BE2C (cell line): Measurements from ENCODE around the gene INPP4A.

ENCODE experiments used
- DNase-seq: peaks from one replicate; pipeline ENCODE4 v3.0.0-alpha.2; 2020
- H3K27me3 ChIP-seq: fragments of 250-450 bp; sonication (Bioruptor Pico); 2 replicates; pipeline ENCODE4 v1.5.1; 2020; ENCODE audit warnings: mild to moderate bottlenecking
- H3K36me3 ChIP-seq: fragments of 250-450 bp; sonication (Bioruptor Pico); 2 replicates; pipeline ENCODE4 v1.5.1; 2020; ENCODE audit warnings: mild to moderate bottlenecking
- H3K4me1 ChIP-seq: fragments of 250-450 bp; sonication (Bioruptor Pico); 2 replicates; pipeline ENCODE4 v1.5.1; 2020
- H3K4me3 ChIP-seq: 2 replicates; pipeline ENCODE4 v1.5.1; 2011; ENCODE audit warnings: low read depth, low read length
- H3K9me3 ChIP-seq: fragments of 250-450 bp; sonication (Bioruptor Pico); 2 replicates; pipeline ENCODE4 v1.5.1; 2020
- TF ChIP-seq, protein P1 (sequence below): IDR thresholded peaks from 2 replicates; pipeline ENCODE4 v1.5.1; 2012; ENCODE audit warnings: mild to moderate bottlenecking, low read depth, low read length

The INPP4A gene

DNA sequence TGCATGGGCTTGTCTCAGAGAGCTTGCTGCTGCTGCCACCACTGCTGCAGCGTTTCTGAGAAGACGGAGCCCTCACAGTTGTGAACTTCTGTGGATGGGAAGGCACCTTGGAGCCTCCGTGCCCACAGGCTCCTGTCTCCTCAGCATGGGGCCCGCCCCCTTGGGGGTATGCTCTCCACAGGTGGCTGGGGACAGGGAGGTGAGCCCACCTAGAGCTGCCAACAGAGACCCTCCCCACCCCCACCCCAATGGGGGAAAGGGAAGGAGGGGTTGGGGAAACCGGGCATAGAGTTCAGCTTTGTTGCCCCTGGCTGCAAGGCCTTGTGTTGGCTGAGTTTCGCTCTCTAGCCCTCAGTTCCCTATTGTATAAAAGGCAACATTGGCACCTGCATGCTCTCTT is 76.1 kb downstream of the INPP4A start:
- DNase-seq: no peak
- H3K9me3 ChIP-seq: no peaks in the 10 kb centered on the region
- no peaks in the 10 kb centered on the region; the same call in 1 of the 2 replicates for H3K36me3 ChIP-seq
- TF ChIP-seq, protein P1, sequence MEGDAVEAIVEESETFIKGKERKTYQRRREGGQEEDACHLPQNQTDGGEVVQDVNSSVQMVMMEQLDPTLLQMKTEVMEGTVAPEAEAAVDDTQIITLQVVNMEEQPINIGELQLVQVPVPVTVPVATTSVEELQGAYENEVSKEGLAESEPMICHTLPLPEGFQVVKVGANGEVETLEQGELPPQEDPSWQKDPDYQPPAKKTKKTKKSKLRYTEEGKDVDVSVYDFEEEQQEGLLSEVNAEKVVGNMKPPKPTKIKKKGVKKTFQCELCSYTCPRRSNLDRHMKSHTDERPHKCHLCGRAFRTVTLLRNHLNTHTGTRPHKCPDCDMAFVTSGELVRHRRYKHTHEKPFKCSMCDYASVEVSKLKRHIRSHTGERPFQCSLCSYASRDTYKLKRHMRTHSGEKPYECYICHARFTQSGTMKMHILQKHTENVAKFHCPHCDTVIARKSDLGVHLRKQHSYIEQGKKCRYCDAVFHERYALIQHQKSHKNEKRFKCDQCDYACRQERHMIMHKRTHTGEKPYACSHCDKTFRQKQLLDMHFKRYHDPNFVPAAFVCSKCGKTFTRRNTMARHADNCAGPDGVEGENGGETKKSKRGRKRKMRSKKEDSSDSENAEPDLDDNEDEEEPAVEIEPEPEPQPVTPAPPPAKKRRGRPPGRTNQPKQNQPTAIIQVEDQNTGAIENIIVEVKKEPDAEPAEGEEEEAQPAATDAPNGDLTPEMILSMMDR: no peak
- no peaks in the 10 kb centered on the region for H3K27me3 ChIP-seq
- no peak overlapping the region for H3K4me3 ChIP-seq
- peaks cover 8% of the 10 kb centered on the region for H3K4me1 ChIP-seq

DNA sequence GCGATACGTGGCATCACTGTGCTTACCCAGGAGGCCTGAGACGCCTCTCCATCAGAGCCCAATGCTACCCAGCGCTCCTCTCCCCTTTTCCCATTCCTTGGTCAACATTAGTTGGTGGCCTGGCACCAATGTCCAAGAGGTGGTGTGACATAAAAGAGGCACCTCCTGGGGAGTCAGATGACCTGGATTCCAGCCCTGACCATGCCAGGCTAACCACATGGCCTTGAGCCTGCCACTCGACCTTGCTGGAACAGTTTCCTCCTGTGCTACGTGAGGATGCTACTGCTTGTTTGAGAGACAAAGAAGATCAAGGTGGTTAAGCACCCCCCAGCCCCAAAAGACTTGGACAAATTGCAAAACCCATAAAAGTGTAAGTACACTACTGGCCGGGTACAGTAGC is 76.6 kb downstream of the INPP4A start:
- Histone ChIP-seq H3K9me3 (no peaks in the 10 kb centered on the region), H3K4me3 (no peak overlapping the region), H3K27me3 (no peaks in the 10 kb centered on the region), H3K36me3 (no peaks in the 10 kb centered on the region; the same call in 1 of the 2 replicates), H3K4me1 (peaks cover 8% of the 10 kb centered on the region)
- no peak for DNase-seq
- TF ChIP-seq, protein P1: no peak

DNA sequence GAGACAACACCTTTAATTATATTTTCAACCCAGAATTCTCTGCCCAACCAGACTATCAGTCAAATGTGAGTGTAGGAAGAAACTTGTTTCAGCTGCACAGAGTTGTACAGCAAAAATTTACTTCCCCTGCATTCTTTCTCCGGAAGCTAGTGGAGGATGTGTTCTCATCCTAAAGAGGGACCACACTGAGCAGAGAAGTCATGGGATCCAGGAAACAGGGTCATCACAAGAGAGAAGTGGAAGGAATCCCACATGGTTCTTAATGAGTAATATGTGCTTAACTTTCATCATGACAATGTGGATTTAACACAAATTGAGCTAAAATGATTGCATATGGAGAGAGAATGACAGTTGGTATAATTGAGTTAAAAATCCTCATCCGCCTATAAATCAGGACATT is 78.2 kb downstream of the INPP4A start:
- H3K36me3 ChIP-seq: no peaks in the 10 kb centered on the region; the same call in 1 of the 2 replicates
- peaks cover 6% of the 10 kb centered on the region for H3K4me1 ChIP-seq
- H3K27me3 ChIP-seq: no peaks in the 10 kb centered on the region
- no peak overlapping the region for H3K4me3 ChIP-seq
- TF ChIP-seq, protein P1: no peak
- H3K9me3 ChIP-seq: no peaks in the 10 kb centered on the region
- no peak for DNase-seq

DNA sequence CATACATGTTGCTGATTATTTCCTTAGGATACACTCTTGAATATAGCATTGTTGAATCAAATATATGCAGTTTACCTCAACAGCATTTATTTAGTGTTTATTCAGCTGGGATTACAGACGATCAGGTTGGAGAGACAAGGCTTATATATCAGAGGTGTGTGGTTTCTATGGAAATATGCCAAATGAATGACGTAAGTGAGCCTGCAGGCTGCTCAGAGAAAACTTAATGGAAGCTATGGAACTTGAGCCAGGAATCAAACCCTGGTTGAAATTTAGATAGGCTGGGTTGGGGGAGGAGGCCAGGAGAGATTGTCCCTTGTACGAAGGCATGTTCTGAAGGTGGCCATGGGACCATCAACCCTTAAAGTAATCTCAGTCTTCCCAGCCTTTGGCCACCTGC is 79.5 kb downstream of the INPP4A start:
- Histone ChIP-seq H3K9me3 (no peaks in the 10 kb centered on the region), H3K4me3 (no peak overlapping the region), H3K4me1 (peaks cover 4% of the 10 kb centered on the region), H3K36me3 (no peaks in the 10 kb centered on the region; the same call in 1 of the 2 replicates), H3K27me3 (no peaks in the 10 kb centered on the region)
- peak; percentile 24 for DNase-seq
- TF ChIP-seq, protein P1: no peak

DNA sequence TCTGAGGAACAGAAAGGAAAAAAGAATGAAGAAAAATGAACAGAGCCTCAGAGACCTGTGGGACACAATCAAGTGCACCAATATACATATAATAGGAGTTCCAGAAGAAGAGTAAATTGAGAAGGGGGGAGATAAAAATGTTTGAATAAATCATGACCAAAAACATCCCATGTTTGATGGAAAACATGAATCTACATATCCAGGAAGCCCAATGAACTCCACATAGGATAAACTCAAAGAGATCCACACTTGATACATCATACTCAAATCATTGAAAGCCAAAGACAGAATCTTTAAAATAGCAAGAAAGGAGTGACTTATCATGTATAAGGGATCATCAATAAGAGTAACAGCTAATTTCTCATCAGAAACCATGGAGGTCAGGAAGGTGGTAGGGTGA is 83.7 kb downstream of the INPP4A start:
- TF ChIP-seq, protein P1: no peak
- Histone ChIP-seq H3K9me3 (no peaks in the 10 kb centered on the region), H3K4me1 (peaks cover 4% of the 10 kb centered on the region), H3K36me3 (no peaks in the 10 kb centered on the region; the same call in 1 of the 2 replicates), H3K4me3 (no peak overlapping the region), H3K27me3 (no peaks in the 10 kb centered on the region)
- no peak for DNase-seq

DNA sequence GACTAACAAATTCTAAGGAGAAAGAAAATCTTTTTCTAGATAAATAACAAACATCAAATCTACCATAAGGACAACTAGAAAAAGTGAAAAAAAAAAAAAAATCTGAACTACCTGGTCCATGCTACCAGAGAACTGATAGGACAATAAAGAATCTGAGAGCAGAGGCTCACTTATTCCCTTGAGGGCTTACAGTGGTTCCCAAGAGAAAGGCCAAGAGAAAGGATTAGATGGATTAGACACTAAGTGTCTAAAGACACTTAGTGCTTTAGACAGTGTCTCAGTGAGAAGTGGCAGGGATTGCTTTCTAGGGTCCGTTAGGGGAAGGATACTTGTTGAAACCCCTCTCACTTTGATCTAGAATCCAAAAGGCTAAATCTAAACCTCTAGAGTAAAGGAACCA is 85.5 kb downstream of the INPP4A start:
- no peaks in the 10 kb centered on the region for H3K27me3 ChIP-seq
- no peak for DNase-seq
- no peaks in the 10 kb centered on the region; the same call in 1 of the 2 replicates for H3K4me1 ChIP-seq
- no peaks in the 10 kb centered on the region for H3K9me3 ChIP-seq
- no peak overlapping the region for H3K4me3 ChIP-seq
- TF ChIP-seq, protein P1: no peak
- no peaks in the 10 kb centered on the region for H3K36me3 ChIP-seq
